ENCODE data around the gene DYNLL1. TPM values are rescaled to one million over a fixed set of nuclear protein-coding genes. Genes with fewer than 3 reads are reported as not detected.

DYNLL1 gene
- total and polyA plus RNA-seq, 2 donors (not counting 3 experiments of a cell fraction or from before 2014, with no cell fraction given), result 469 to 600 TPM

DNA sequence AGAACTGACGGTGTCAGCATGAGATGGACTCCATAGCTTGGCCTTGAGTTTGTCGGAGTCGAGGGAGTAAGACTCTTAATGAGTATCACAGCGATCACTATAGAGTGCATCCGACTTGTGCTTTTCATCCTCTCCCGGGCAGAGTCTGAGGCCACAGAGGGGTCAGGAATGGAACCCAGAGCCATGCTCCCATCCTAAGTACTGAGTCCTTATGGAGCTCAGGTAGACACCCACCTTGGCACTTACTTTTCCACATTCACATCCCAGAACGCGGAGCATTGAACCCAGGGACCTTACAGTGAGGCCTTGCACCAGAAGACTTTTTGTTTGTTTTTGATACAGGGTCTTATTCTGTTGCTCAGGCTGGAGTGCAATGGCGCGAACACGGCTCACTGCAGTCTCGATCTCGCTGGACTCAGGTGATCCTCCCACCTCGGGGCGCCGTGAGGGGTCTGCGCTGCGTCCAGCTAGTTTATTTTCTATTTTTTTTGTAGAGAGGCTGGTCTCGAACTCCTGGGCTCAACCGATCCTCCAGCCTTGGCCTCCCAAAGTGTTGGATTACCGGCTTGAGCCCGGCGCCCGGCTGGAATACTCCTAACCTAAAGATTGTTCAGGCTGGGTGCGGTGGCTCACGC, 25.6 kb upstream of the DYNLL1 start:
- H3K9me1 ChIP-seq (replicated peaks; ENCODE audit: control insufficient read depth, extremely low read depth, insufficient read depth, low read length), result no peaks in the 10 kb centered on the region
- TSS peak; percentile 51 for BruUV-seq (replicated peaks)

More for the DNA sequence above, 25.6 kb upstream of the DYNLL1 start:
- POLR2A ChIA-PET, result interaction anchor here (0.6 to 2.8 kb wide), 3 partner anchors 11 to 27 kb away, joined by 5 to 24 read pairs (median 7); partner anchors contain the start of gene DYNLL1
- peak overlapping the region; percentile 3 for H3K4me2 ChIP-seq (ENCODE audit: insufficient read depth, low read length)
- no peaks in the 10 kb centered on the region for H3K9me3 ChIP-seq (replicated peaks; ENCODE audit: control insufficient read depth, insufficient read depth, low read length)
- peak overlapping the region; percentile 2 for H3K9ac ChIP-seq (replicated peaks; ENCODE audit: extremely low read depth, insufficient read depth, low read length)
- peak overlapping the region; percentile 3 for H2AFZ ChIP-seq (ENCODE audit: low read depth, low read length)
- TF ChIP-seq POLR2AphosphoS5 (IDR thresholded peaks at IDR 0.05; ENCODE audit: insufficient read depth, low read depth, low read length) (no peak), FOS (IDR thresholded peaks at IDR 0.05; ENCODE audit: borderline replicate concordance, insufficient read depth, low read length) (no peak), MYC (IDR thresholded peaks at IDR 0.05; ENCODE audit: low read depth, low read length) (no peak), EZH2 (IDR thresholded peaks at IDR 0.05; ENCODE audit: borderline replicate concordance, low read depth, low read length, severe bottlenecking) (no peak), POLR2A (IDR thresholded peaks at IDR 0.05; ENCODE audit: low read depth, low read length) (no peak), JUN (IDR thresholded peaks at IDR 0.05; ENCODE audit: borderline replicate concordance, insufficient read depth, insufficient read length, low read depth) (no peak), GATA2 (IDR thresholded peaks at IDR 0.05; ENCODE audit: insufficient read depth, insufficient read length, low read depth, low read length) (no peak)
- TF ChIP-seq, protein P1, sequence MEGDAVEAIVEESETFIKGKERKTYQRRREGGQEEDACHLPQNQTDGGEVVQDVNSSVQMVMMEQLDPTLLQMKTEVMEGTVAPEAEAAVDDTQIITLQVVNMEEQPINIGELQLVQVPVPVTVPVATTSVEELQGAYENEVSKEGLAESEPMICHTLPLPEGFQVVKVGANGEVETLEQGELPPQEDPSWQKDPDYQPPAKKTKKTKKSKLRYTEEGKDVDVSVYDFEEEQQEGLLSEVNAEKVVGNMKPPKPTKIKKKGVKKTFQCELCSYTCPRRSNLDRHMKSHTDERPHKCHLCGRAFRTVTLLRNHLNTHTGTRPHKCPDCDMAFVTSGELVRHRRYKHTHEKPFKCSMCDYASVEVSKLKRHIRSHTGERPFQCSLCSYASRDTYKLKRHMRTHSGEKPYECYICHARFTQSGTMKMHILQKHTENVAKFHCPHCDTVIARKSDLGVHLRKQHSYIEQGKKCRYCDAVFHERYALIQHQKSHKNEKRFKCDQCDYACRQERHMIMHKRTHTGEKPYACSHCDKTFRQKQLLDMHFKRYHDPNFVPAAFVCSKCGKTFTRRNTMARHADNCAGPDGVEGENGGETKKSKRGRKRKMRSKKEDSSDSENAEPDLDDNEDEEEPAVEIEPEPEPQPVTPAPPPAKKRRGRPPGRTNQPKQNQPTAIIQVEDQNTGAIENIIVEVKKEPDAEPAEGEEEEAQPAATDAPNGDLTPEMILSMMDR (IDR thresholded peaks at IDR 0.05; ENCODE audit: extremely low read depth in 1 of 2, insufficient read depth in 1 of 2, low read depth in 1 of 2, low read length in 2 of 2), result no peak
- TF ChIP-seq, protein P2, sequence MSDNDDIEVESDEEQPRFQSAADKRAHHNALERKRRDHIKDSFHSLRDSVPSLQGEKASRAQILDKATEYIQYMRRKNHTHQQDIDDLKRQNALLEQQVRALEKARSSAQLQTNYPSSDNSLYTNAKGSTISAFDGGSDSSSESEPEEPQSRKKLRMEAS (IDR thresholded peaks at IDR 0.05; ENCODE audit: insufficient read depth, insufficient read length), result no peak
- FAIRE-seq, result no peak
- peaks cover 2 to 4% of the 10 kb centered on the region in 2 experiments for H3K36me3 ChIP-seq (ENCODE audit: control insufficient read depth in 2 of 2, extremely low read depth in 1 of 2, insufficient read depth in 2 of 2, low read length in 2 of 2)
- dilution Hi-C loops (cut with MboI; ENCODE audit: extremely low pct_ligation_motif_present, low sequenced_read_pairs) (no loop called here), intact Hi-C loops (cut with micrococcal nuclease) (no loop called here)
- CTCF ChIA-PET, result interaction anchor here (1.0 kb wide), 1 partner anchor 26 kb away, joined by 3 read pairs; the partner anchor contains the start of gene DYNLL1
- H3K4me3 ChIP-seq (replicated peaks in 1 of 3; ENCODE audit: insufficient read depth in 1 of 3, low read depth in 1 of 3, low read length in 3 of 3), result peak overlapping the region in 2 of 3 experiments; percentile 37 to 90
- no peak for DNase-seq (ENCODE audit: low read depth, low spot score)
- H3K4me1 ChIP-seq (ENCODE audit: control insufficient read depth, extremely low read depth, insufficient read depth, low read length), result peaks cover 9% of the 10 kb centered on the region
- no peak overlapping the region for H3K27ac ChIP-seq (ENCODE audit: insufficient read depth, low read depth, low read length)
- peaks cover 2% of the 10 kb centered on the region for H4K20me1 ChIP-seq (replicated peaks; ENCODE audit: control insufficient read depth, extremely low read depth, insufficient read depth, low read length)
- H3K79me2 ChIP-seq (ENCODE audit: control insufficient read depth, insufficient read depth, low read length), result peaks cover 44% of the 10 kb centered on the region
- H3K27me3 ChIP-seq (ENCODE audit: control insufficient read depth in 2 of 2, insufficient read depth in 2 of 2, low read length in 2 of 2), result no peaks in the 10 kb centered on the region
